Measurements from ENCODE around the gene C2CD2L.
"Not testable (repeated sequence)": the region's sequence is repeated elsewhere in the genome, so short reads cannot be mapped to it uniquely, and the experiment has no call there.

Gene C2CD2L

GRCh38 chr11:119103161-119103664 lies 3.9 kb upstream of the C2CD2L start:
- not testable (repeated sequence) for H3K36me3 ChIP-seq (ENCODE audit: insufficient read depth, low read length); H3K4me1 ChIP-seq (ENCODE audit: insufficient read depth, low read length); H3K9me3 ChIP-seq (ENCODE audit: control insufficient read depth, insufficient read depth, low read length)
- H3K9ac ChIP-seq (ENCODE audit: low read depth, low read length), result peak overlapping the region; percentile 21; the same call in 1 of the 2 replicates

GRCh38 chr11:119103793-119104192 lies 3.4 kb upstream of the C2CD2L start:
- Histone ChIP-seq H3K9ac (ENCODE audit: low read depth, low read length) (no peak overlapping the region), H3K9me3 (ENCODE audit: control insufficient read depth, insufficient read depth, low read length) (no peaks in the 10 kb centered on the region), H3K4me1 (ENCODE audit: insufficient read depth, low read length) (peaks cover 9% of the 10 kb centered on the region), H3K36me3 (ENCODE audit: insufficient read depth, low read length) (0 out of 2 replicates have a peak, but pooled peaks cover 2% of the 10 kb centered on the region)

GRCh38 chr11:119107538-119108145 lies 498 bp downstream of the C2CD2L start:
- Histone ChIP-seq H3K9ac (ENCODE audit: low read depth, low read length) (peak overlapping the region; percentile 71), H3K36me3 (ENCODE audit: insufficient read depth, low read length) (no peaks in the 10 kb centered on the region), H3K4me1 (ENCODE audit: insufficient read depth, low read length) (peaks cover 9% of the 10 kb centered on the region)

GRCh38 chr11:119108146-119108856 lies 1.2 kb downstream of the C2CD2L start:
- H3K4me1 ChIP-seq (ENCODE audit: insufficient read depth, low read length), result peaks cover 12% of the 10 kb centered on the region
- no peaks in the 10 kb centered on the region for H3K9me3 ChIP-seq (ENCODE audit: control insufficient read depth, insufficient read depth, low read length)
- H3K36me3 ChIP-seq (ENCODE audit: insufficient read depth, low read length), result no peaks in the 10 kb centered on the region
- H3K9ac ChIP-seq (ENCODE audit: low read depth, low read length), result peak overlapping the region; percentile 71

More at GRCh38 chr11:119107538-119108145, 498 bp downstream of the C2CD2L start:
- no peaks in the 10 kb centered on the region for H3K9me3 ChIP-seq (ENCODE audit: control insufficient read depth, insufficient read depth, low read length)

- Histone ChIP-seq H3K4me1 (ENCODE audit: insufficient read depth, low read length) (peaks cover 12% of the 10 kb centered on the region), H3K9ac (ENCODE audit: low read depth, low read length) (no peak overlapping the region), H3K36me3 (ENCODE audit: insufficient read depth, low read length) (no peaks in the 10 kb centered on the region), H3K9me3 (ENCODE audit: control insufficient read depth, insufficient read depth, low read length) (no peaks in the 10 kb centered on the region)
Observed at GRCh38 chr11:119108857-119109221, 1.7 kb downstream of the C2CD2L start.

GRCh38 chr11:119109843-119110242 lies 2.7 kb downstream of the C2CD2L start:
- Histone ChIP-seq H3K36me3 (ENCODE audit: insufficient read depth, low read length) (no peaks in the 10 kb centered on the region), H3K4me1 (ENCODE audit: insufficient read depth, low read length) (peaks cover 12% of the 10 kb centered on the region), H3K9me3 (ENCODE audit: control insufficient read depth, insufficient read depth, low read length) (no peaks in the 10 kb centered on the region), H3K9ac (ENCODE audit: low read depth, low read length) (no peak overlapping the region)

- H3K4me1 ChIP-seq (ENCODE audit: insufficient read depth, low read length), result peaks cover 12% of the 10 kb centered on the region
- no peak overlapping the region for H3K9ac ChIP-seq (ENCODE audit: low read depth, low read length)
- no peaks in the 10 kb centered on the region for H3K9me3 ChIP-seq (ENCODE audit: control insufficient read depth, insufficient read depth, low read length)
- no peaks in the 10 kb centered on the region for H3K36me3 ChIP-seq (ENCODE audit: insufficient read depth, low read length)
Observed at GRCh38 chr11:119110439-119110838, 3.3 kb downstream of the C2CD2L start.

GRCh38 chr11:119111361-119111925 lies 4.3 kb downstream of the C2CD2L start:
- H3K9ac ChIP-seq (ENCODE audit: low read depth, low read length), result no peak overlapping the region
- H3K9me3 ChIP-seq (ENCODE audit: control insufficient read depth, insufficient read depth, low read length), result no peaks in the 10 kb centered on the region
- H3K4me1 ChIP-seq (ENCODE audit: insufficient read depth, low read length), result peaks cover 6% of the 10 kb centered on the region
- no peaks in the 10 kb centered on the region for H3K36me3 ChIP-seq (ENCODE audit: insufficient read depth, low read length)

GRCh38 chr11:119112314-119113020 lies 5.3 kb downstream of the C2CD2L start:
- Histone ChIP-seq H3K36me3 (ENCODE audit: insufficient read depth, low read length) (no peaks in the 10 kb centered on the region), H3K4me1 (ENCODE audit: insufficient read depth, low read length) (peaks cover 3% of the 10 kb centered on the region; the same call in 1 of the 2 replicates), H3K9ac (ENCODE audit: low read depth, low read length) (no peak overlapping the region), H3K9me3 (ENCODE audit: control insufficient read depth, insufficient read depth, low read length) (no peaks in the 10 kb centered on the region)

GRCh38 chr11:119113716-119114115 lies 6.6 kb downstream of the C2CD2L start:
- Histone ChIP-seq H3K9ac (ENCODE audit: low read depth, low read length) (no peak overlapping the region), H3K36me3 (ENCODE audit: insufficient read depth, low read length) (no peaks in the 10 kb centered on the region)

GRCh38 chr11:119114351-119114750 lies 7.2 kb downstream of the C2CD2L start:
- peaks cover 3% of the 10 kb centered on the region; the same call in 1 of the 2 replicates for H3K4me1 ChIP-seq (ENCODE audit: insufficient read depth, low read length)
- no peaks in the 10 kb centered on the region for H3K9me3 ChIP-seq (ENCODE audit: control insufficient read depth, insufficient read depth, low read length)
- H3K9ac ChIP-seq (ENCODE audit: low read depth, low read length), result no peak overlapping the region
- H3K36me3 ChIP-seq (ENCODE audit: insufficient read depth, low read length), result no peaks in the 10 kb centered on the region

More at GRCh38 chr11:119113716-119114115, 6.6 kb downstream of the C2CD2L start:
- Histone ChIP-seq H3K4me1 (ENCODE audit: insufficient read depth, low read length) (peaks cover 3% of the 10 kb centered on the region; the same call in 1 of the 2 replicates), H3K9me3 (ENCODE audit: control insufficient read depth, insufficient read depth, low read length) (no peaks in the 10 kb centered on the region)

- H3K4me1 ChIP-seq (ENCODE audit: insufficient read depth, low read length), result peaks cover 3% of the 10 kb centered on the region; the same call in 1 of the 2 replicates
- H3K9ac ChIP-seq (ENCODE audit: low read depth, low read length), result no peak overlapping the region
- no peaks in the 10 kb centered on the region for H3K36me3 ChIP-seq (ENCODE audit: insufficient read depth, low read length)
- no peaks in the 10 kb centered on the region for H3K9me3 ChIP-seq (ENCODE audit: control insufficient read depth, insufficient read depth, low read length)
Observed at GRCh38 chr11:119115484-119116234, 8.5 kb downstream of the C2CD2L start.

- H3K9ac ChIP-seq (ENCODE audit: low read depth, low read length), result no peak overlapping the region
- peaks cover 3% of the 10 kb centered on the region; the same call in 1 of the 2 replicates for H3K4me1 ChIP-seq (ENCODE audit: insufficient read depth, low read length)
- H3K9me3 ChIP-seq (ENCODE audit: control insufficient read depth, insufficient read depth, low read length), result no peaks in the 10 kb centered on the region
- no peaks in the 10 kb centered on the region for H3K36me3 ChIP-seq (ENCODE audit: insufficient read depth, low read length)
Observed at GRCh38 chr11:119116235-119116594, 9.1 kb downstream of the C2CD2L start.

- Histone ChIP-seq H3K4me1 (ENCODE audit: insufficient read depth, low read length) (peaks cover 3% of the 10 kb centered on the region; the same call in 1 of the 2 replicates), H3K9ac (ENCODE audit: low read depth, low read length) (no peak overlapping the region), H3K36me3 (ENCODE audit: insufficient read depth, low read length) (no peaks in the 10 kb centered on the region)
Observed at GRCh38 chr11:119116601-119117000, 9.5 kb downstream of the C2CD2L start.

More at GRCh38 chr11:119116601-119117000, 9.5 kb downstream of the C2CD2L start:
- H3K9me3 ChIP-seq (ENCODE audit: control insufficient read depth, insufficient read depth, low read length), result no peaks in the 10 kb centered on the region

Data from ES-I3 (cell line).